Neural progenitor cell (in vitro differentiated cells): ENCODE measurements around the gene MYO7B. TPM values are rescaled to one million over a fixed set of nuclear protein-coding genes. Genes with fewer than 3 reads are reported as not detected.

Experiments used
- DNase-seq: peaks from one replicate; pipeline ENCODE4 v3.0.0-alpha.2; 2016; ENCODE audit warnings: low spot score
- H2AFZ ChIP-seq: fragments of 200-600 bp; sonication (generic); replicated peaks from 2 replicates; pipeline ENCODE4 v1.6.1; 2016; ENCODE audit warnings: antibody characterized with exemption
- H3F3A ChIP-seq: fragments of 200-600 bp; sonication (generic); 2 replicates; pipeline ENCODE4 v1.6.1; 2016; ENCODE audit warnings: antibody characterized with exemption, low read depth
- H3K27ac ChIP-seq: fragments of 200-600 bp; sonication (generic); 2 replicates; pipeline ENCODE4 v1.5.1; 2016; ENCODE audit warnings: mild to moderate bottlenecking
- H3K27me3 ChIP-seq: fragments of 200-600 bp; sonication (generic); 2 replicates; pipeline ENCODE4 v1.6.1; 2016; ENCODE audit warnings: mild to moderate bottlenecking, moderate library complexity
- H3K36me3 ChIP-seq: fragments of 200-600 bp; sonication (generic); 2 replicates; pipeline ENCODE4 v1.5.1; 2016
- H3K4me1 ChIP-seq: fragments of 200-600 bp; sonication (generic); 2 replicates; pipeline ENCODE4 v1.6.1; 2016; ENCODE audit warnings: mixed run types
- H3K4me2 ChIP-seq: fragments of 200-600 bp; sonication (generic); 2 replicates; pipeline ENCODE4 v1.6.1; 2016
- H3K4me3 ChIP-seq: fragments of 200-600 bp; sonication (generic); 2 replicates; pipeline ENCODE4 v1.5.1; 2016
- H3K79me2 ChIP-seq: fragments of 200-600 bp; sonication (generic); 2 replicates; pipeline ENCODE4 v1.6.1; 2016; ENCODE audit warnings: low read depth
- H3K9ac ChIP-seq: fragments of 200-600 bp; sonication (generic); 2 replicates; pipeline ENCODE4 v1.6.1; 2016
- H3K9me3 ChIP-seq: fragments of 200-600 bp; sonication (generic); 2 replicates; pipeline ENCODE4 v1.5.1; 2016; ENCODE audit warnings: low read depth
- H4K20me1 ChIP-seq: fragments of 200-600 bp; sonication (generic); 2 replicates; pipeline ENCODE4 v1.6.1; 2016; ENCODE audit warnings: low read depth
- H3K27ac Mint-ChIP-seq: 3 replicates; pipeline ENCODE4 v1.8.0; 2021; ENCODE audit warnings: mixed read lengths
- H3K27me3 Mint-ChIP-seq: 2 replicates; pipeline ENCODE4 v1.8.0; 2022; ENCODE audit warnings: low read depth, mild to moderate bottlenecking, inconsistent platforms, moderate library complexity, mixed read lengths; ENCODE audit not compliant: insufficient read depth
- H3K36me3 Mint-ChIP-seq: 3 replicates; pipeline ENCODE4 v1.8.0; 2021; ENCODE audit warnings: mixed read lengths
- H3K4me1 Mint-ChIP-seq: 3 replicates; pipeline ENCODE4 v1.8.0; 2021; ENCODE audit warnings: mixed read lengths
- H3K4me3 Mint-ChIP-seq: 3 replicates; pipeline ENCODE4 v1.8.0; 2021; ENCODE audit warnings: mild to moderate bottlenecking, moderate library complexity, mixed read lengths
- H3K9me3 Mint-ChIP-seq: 3 replicates; pipeline ENCODE4 v1.8.0; 2020; ENCODE audit warnings: mixed read lengths
- EZH2 ChIP-seq: fragments of 200-600 bp; sonication (generic); IDR thresholded peaks from 2 replicates; pipeline ENCODE4 v1.6.1; 2017; ENCODE audit warnings: antibody characterized with exemption, mild to moderate bottlenecking, moderate library complexity
- EZH2phosphoT487 ChIP-seq: fragments of 200-600 bp; sonication (generic); IDR thresholded peaks from 2 replicates; pipeline ENCODE4 v1.6.1; 2017; ENCODE audit warnings: antibody characterized with exemption
- total RNA-seq: library from RNA; depleted of rRNA; stranded (reverse); fragments of >200 nt; gene quantifications from 2 replicates; pipeline ENCODE4 v1.2.3, GENCODE V29; 2015; ENCODE audit warnings: low replicate concordance
- TF ChIP-seq, protein P1 (sequence below): fragments of 200-600 bp; sonication (generic); IDR thresholded peaks from 2 replicates; pipeline ENCODE4 v1.5.1; 2017; ENCODE audit warnings: antibody characterized with exemption, mild to moderate bottlenecking

Gene MYO7B
- total RNA-seq, 1 donor from 2014 or later: not detected

DNA sequence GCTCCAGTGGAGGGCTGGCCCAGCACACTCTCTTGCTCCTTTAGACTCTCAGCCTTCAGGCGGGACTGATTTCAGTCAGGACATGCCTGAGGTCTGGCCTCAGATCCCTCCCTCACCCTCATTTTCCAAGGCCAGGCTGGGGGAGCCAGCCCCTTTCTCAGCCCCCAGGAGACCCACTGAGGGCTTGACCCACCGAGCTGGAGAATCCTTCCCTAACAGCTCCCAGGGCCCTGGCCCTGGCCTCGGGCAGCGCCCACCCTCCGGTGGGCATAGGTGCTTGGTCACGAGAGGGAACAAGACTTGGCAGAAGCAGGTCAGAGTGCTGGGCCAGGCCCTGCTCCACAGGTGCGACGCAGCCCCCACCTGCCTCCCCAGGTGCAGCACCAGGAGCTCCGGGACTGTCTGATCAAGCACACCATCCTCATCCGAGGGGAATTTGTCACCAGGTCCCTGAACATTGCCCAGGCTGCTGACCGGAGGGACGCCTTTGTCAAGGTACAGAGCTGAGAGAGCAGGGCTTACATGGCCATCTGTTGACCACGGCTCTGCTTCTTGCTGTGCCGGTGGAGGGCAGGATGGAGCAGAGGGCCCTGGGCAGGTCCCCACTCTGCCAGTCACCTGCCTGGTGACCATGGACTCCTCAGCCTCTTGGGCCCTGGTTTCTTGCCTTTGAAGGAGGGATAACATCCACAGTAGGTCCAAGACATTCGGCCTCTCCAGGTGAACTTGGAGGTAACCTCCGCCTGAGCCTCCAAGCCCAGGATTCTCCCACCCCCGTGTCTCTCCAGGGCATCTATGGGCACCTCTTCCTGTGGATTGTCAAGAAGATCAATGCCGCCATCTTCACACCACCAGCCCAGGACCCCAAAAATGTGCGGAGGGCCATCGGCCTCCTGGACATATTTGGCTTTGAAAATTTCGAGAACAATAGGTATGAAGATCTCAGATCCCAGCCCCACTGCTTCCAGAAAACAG is 46.3 kb downstream of the MYO7B start:
- Mint-ChIP-seq H3K4me1 (peaks cover 12% of the 10 kb centered on the region), H3K4me3 (no peak overlapping the region), H3K27me3 (peaks cover 5% of the 10 kb centered on the region), H3K9me3 (no peaks in the 10 kb centered on the region), H3K36me3 (no peaks in the 10 kb centered on the region), H3K27ac (no peak overlapping the region)
- no peak overlapping the region for H3K4me3 ChIP-seq
- H3K27me3 ChIP-seq: no peaks in the 10 kb centered on the region
- no peak overlapping the region for H3K27ac ChIP-seq
- no peaks in the 10 kb centered on the region for H3K4me1 ChIP-seq
- no peaks in the 10 kb centered on the region for H3K9me3 ChIP-seq
- H2AFZ ChIP-seq: no peak overlapping the region
- H3K36me3 ChIP-seq: no peaks in the 10 kb centered on the region
- H4K20me1 ChIP-seq: no peaks in the 10 kb centered on the region
- no peak overlapping the region for H3K9ac ChIP-seq
- H3K79me2 ChIP-seq: no peaks in the 10 kb centered on the region
- TF ChIP-seq, protein P1, sequence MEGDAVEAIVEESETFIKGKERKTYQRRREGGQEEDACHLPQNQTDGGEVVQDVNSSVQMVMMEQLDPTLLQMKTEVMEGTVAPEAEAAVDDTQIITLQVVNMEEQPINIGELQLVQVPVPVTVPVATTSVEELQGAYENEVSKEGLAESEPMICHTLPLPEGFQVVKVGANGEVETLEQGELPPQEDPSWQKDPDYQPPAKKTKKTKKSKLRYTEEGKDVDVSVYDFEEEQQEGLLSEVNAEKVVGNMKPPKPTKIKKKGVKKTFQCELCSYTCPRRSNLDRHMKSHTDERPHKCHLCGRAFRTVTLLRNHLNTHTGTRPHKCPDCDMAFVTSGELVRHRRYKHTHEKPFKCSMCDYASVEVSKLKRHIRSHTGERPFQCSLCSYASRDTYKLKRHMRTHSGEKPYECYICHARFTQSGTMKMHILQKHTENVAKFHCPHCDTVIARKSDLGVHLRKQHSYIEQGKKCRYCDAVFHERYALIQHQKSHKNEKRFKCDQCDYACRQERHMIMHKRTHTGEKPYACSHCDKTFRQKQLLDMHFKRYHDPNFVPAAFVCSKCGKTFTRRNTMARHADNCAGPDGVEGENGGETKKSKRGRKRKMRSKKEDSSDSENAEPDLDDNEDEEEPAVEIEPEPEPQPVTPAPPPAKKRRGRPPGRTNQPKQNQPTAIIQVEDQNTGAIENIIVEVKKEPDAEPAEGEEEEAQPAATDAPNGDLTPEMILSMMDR: no peak
- TF ChIP-seq EZH2: no peak
- H3K4me2 ChIP-seq: no peak overlapping the region
- no peaks in the 10 kb centered on the region for H3F3A ChIP-seq
- DNase-seq: no peak

DNA sequence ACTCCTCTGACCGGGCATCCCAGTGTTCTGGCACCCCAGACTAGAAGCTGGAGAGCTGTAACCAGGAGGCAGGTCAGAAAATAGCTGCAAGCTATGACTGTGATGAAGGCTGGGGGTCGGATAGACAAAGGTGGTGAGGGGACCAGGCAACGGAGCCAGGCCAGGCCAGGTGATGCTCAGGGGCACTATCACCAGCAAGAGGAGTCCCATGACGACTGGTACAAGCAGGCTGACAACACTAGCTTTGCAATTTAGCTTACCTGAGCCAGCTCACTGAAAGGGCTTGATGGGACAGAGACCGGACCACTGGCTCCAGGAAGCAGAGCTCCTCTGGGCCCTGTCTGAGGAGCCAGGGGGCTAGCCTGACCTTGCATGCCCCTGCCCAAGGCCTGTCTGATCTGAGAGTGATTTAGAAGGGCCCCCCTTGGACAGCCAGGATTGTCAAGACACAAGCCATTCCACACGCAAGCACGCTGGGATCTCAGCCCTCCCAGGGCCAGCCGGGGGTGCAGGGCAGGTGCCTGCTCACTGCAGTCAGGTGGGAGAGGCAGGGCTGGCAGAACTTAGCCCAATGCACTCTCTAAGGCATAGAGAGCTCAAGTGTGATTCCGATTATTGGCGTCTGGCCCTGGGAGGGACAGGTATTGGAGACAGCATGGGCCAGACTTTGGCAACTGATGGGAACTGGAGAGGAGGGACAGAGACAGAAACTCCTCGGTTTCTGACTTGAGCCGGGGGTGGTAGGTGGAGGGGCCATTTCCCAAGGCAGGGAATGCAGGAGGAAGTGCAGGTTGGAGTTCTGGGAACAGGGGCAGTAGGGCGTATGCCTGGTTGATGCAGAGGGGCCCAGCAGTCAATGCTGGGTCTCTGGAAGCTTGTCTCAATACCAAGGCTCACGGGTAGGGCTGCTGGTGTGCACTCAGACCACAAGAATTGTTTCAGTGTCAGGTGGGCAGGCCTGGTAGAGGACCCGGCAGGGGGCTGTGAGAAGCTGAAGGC is 47.7 kb downstream of the MYO7B start:
- H3K36me3 ChIP-seq: no peaks in the 10 kb centered on the region
- H3K4me1 Mint-ChIP-seq: peaks cover 12% of the 10 kb centered on the region
- no peaks in the 10 kb centered on the region for H3K9me3 ChIP-seq
- no peak overlapping the region for H3K27ac ChIP-seq
- no peak overlapping the region for H2AFZ ChIP-seq
- H3K36me3 Mint-ChIP-seq: no peaks in the 10 kb centered on the region
- H3K4me3 Mint-ChIP-seq: no peak overlapping the region
- no peaks in the 10 kb centered on the region for H4K20me1 ChIP-seq
- no peaks in the 10 kb centered on the region for H3K9me3 Mint-ChIP-seq
- H3K27me3 Mint-ChIP-seq: peaks cover 2% of the 10 kb centered on the region
- H3F3A ChIP-seq: no peaks in the 10 kb centered on the region
- DNase-seq: no peak
- no peaks in the 10 kb centered on the region for H3K27me3 ChIP-seq
- H3K27ac Mint-ChIP-seq: peak overlapping the region; percentile 87
- H3K4me3 ChIP-seq: no peak overlapping the region
- TF ChIP-seq EZH2: no peak
- TF ChIP-seq, protein P1: no peak
- no peak for TF ChIP-seq EZH2phosphoT487
- no peaks in the 10 kb centered on the region for H3K79me2 ChIP-seq
- H3K4me1 ChIP-seq: no peaks in the 10 kb centered on the region
- no peak overlapping the region for H3K4me2 ChIP-seq
- no peak overlapping the region for H3K9ac ChIP-seq

DNA sequence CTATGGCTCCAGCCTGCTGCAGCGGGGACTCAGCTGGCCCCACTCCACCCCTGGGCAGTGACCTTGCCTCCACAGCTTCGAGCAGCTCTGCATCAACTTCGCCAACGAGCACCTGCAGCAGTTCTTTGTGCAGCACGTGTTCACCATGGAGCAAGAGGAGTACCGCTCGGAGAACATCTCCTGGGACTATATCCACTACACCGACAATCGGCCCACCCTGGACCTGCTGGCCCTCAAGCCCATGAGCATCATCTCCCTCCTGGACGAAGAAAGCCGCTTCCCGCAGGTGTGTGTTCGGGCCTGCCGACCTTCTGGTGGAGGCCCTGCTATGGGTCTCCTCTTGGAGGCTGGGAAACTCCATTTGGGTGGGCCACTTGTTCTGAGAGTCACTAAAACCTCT is 48.6 kb downstream of the MYO7B start:
- Histone ChIP-seq H3K9ac (no peak overlapping the region), H3K4me2 (no peak overlapping the region), H3K4me1 (no peaks in the 10 kb centered on the region), H2AFZ (no peak overlapping the region), H4K20me1 (no peaks in the 10 kb centered on the region), H3K9me3 (no peaks in the 10 kb centered on the region), H3K27ac (no peak overlapping the region), H3K36me3 (no peaks in the 10 kb centered on the region), H3F3A (no peaks in the 10 kb centered on the region), H3K79me2 (no peaks in the 10 kb centered on the region), H3K4me3 (no peak overlapping the region), H3K27me3 (no peaks in the 10 kb centered on the region)
- DNase-seq: no peak
- Mint-ChIP-seq H3K4me1 (peaks cover 12% of the 10 kb centered on the region), H3K9me3 (no peaks in the 10 kb centered on the region), H3K27me3 (peaks cover 2% of the 10 kb centered on the region), H3K27ac (no peak overlapping the region), H3K36me3 (no peaks in the 10 kb centered on the region), H3K4me3 (no peak overlapping the region)
- TF ChIP-seq, protein P1: no peak
- TF ChIP-seq EZH2 (no peak), EZH2phosphoT487 (no peak)
